Islet of Langerhans (tissue), 1 donor: ENCODE results near the gene TTC33.
"Not testable (repeated sequence)": the region's sequence is repeated elsewhere in the genome, so short reads cannot be mapped to it uniquely, and the experiment has no call there.

ENCODE experiments used
- FAIRE-seq: peaks from one replicate; lab custom pipeline; 2011; peaks lifted over from hg19 to GRCh38; lab: Jason Lieb, UNC

TTC33 gene

DNA sequence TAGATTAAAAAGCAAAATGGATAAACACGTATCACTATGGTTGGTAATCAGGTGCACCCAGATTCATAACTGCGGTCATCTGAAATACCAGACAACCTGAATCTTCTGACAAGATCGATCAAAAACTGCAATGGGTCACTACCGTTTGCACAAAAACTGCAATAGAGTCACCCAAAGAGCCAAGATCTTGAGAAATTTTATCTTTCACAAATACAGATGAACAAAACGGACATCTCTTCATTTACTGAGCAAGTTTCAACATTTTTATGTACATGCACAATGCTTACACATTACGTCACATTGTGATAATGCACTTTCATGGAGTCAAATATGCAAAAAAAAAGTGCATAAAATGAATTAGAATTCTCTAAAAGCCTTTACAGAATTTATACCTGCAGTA, 23.8 kb upstream of the TTC33 start:
- FAIRE-seq = no peak

DNA sequence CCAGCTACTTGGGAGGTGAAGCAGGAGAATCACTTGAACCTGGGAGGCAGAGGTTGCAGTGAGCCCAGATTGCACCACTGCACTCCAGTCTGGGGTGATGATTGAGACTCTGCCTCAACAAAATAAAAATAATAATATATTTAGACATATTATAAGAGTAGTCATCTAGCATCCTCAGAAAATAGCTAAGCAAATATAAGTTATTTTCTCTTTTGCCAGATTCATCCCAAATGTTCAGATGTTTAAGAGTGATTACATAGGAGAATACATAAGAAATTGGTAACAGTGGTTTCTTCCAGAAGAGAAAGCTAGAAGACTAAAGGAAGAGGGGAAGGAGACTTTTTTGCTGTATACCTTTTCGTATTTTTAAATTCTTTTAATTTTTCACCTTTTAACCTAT, 22.4 kb upstream of the TTC33 start:
- FAIRE-seq = no peak

DNA sequence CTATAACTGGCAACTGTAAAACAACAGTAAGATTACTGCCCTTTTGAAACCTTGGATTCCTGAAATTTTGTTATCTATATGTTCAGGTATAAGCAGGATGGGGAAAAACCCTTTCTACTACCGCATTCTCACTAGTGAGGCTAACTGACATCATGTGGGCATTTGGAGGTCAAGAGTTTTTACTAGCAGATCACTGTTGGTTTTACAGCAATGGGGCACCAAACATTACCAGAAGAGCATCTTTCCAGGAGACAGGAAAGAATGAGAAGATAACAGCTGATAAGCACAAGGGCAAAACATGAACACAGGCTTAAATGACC, 20.9 kb upstream of the TTC33 start:
- no peak for FAIRE-seq

DNA sequence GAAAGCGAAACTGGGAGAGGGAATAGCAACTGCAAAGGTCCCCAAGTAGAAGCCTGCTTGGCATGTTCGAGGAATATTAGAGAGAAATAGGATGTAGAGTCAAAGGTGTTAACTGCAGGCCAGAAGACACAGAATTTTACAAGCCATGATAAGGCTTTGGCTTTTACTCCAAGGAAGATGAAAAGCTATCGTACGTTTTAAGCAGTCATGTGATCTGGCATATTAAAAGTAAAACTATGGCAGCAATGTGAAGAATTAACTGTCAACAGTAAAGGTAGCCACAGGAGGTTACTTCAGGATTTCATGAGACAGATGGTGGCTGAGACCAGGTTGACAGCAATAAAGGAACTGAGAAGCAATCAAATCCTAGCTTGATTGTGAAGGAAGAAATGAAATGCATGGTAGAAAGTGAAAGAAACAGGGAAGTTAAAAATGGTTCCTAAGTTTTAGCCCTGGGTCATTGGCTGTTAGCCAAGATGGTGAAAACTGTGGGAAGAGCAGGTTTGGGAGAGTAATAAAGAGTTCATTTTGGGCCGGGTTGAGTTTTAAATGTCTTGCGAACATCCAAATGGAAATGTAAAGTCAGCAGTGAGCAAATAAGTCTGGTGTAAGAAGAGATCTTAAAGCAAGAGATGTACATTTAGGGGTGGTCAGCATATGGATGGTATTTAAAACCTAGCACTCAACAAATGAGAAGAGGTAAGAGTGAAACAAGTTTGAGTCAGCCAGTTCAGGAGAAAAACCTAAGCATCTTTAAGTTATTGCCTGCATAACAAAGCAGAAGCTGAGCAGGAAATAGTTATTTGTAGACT, 20.3 kb upstream of the TTC33 start:
- FAIRE-seq = no peak

DNA sequence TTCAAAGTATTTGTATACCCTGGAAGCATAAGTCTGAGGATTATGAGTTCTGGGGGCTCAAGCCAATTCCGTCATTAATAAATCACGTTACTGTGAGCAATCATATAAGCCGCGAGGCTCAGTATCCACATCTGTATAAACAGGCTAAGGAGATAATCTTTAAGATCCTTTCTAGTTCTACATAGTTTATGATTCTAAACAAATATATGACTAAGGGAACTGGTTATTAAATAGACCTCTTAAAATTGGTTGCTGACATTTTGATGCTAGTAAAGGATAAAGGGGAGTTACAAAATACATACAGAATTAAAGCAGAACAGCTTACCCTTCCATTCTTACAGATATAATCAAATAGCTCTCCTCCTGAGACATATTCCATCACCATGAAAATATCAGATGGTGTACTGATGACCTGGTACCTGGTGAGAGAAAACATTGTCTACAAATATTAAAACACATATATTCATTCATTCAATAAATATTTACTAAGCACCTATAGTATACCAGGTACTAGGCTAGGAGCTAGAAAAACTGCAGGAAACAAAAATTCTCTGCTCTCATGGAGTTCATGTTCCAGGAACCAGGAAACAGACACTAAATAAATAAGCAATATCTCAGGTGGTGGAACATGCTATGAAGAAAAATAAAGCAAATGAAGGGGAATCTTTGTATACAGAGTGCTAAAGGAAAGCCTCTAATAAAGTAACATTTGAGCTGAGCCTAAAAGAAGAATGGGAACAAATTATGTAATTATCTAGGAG, 19.5 kb upstream of the TTC33 start:
- peak; percentile 75 for FAIRE-seq

DNA sequence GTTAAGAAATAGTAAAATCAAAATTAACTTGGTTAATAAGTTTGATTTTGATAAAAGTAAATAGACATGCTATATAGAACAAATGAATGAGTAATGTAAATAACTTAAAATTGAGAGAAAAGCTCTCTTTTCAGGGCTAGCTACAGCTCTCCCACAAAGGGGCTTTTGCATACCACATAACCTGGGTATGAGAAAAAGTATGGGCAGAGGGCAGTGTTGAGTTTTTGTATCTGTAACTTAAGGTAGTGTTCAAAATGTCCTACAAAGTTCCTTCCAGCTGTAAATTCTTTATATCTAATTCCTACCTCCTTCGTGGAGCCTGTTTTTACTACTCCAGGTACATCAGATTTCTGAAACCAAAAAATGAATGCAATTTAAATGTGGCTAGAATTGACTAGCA, 18.9 kb upstream of the TTC33 start:
- no peak for FAIRE-seq

DNA sequence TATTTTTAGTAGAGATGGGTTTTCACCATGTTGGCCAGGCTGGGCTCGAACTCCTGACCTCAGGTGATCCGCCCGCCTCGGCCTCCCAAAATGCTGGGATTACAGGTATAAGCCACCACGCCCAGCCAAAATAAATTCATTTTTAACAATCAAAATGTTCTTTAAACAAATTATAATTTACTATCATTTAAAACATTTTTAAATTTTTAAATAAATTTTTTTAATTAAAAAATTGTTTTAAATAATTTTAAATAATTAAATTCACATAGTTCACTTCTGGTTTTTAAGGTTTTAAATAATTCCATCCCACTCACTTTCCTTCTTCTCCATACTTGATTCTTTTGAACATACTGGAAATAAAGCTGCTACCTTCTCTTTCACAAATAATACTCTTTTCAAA, 15.0 kb upstream of the TTC33 start:
- FAIRE-seq = no peak

DNA sequence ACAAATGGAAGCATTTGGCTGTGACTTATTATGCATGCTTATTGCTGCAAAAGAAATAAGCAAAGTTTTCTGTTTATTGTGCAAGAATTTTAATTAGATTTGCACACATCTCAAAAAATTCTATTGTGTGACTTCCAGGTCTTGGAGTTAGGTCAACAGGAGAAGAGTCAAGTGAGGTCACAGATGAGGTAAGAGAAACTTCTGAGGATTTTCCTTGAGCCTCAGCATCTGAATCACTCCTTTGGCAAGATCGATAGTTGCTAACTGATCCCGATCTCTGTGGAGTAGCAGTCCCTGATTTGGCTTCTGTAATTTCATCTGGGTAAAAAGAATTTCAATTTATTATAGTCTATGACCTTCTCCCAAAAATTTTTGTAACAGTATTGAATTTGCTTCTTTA, 6.9 kb upstream of the TTC33 start:
- FAIRE-seq = no peak

DNA sequence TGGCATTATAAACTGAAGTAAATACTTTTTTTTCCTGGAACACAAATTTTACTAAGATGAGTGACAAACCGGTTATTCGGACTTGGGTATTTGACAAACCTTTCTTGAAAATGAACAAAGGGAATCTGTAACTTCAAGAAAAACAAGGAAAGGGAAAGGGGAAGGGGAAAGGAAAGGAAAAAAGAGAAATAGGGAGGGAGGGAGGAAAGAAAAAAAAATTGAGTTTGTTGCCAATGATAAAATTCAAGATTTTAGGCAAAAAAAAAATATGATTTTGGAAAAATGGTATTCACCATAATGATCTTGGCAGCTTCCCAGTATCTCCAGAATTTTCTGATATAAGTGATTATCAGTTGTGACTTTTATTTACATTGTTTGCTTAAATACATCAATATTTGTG, 1.6 kb upstream of the TTC33 start:
- FAIRE-seq = no peak

DNA sequence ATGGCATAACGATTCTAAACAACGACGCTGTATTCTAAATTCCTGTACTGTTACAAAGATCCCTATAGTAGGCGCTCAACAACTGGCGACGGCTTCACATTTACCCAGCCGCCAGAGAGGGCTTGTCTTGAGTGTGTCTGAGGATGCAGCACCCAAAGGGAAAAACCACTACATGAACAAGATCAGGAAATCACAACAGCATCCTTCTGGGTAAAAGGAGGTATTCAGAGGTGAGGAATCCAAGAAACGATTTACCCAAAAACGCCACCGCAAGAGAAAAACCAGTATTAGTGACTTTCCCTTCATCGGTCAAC, 711 bp downstream of the TTC33 start:
- FAIRE-seq = peak; percentile 5

DNA sequence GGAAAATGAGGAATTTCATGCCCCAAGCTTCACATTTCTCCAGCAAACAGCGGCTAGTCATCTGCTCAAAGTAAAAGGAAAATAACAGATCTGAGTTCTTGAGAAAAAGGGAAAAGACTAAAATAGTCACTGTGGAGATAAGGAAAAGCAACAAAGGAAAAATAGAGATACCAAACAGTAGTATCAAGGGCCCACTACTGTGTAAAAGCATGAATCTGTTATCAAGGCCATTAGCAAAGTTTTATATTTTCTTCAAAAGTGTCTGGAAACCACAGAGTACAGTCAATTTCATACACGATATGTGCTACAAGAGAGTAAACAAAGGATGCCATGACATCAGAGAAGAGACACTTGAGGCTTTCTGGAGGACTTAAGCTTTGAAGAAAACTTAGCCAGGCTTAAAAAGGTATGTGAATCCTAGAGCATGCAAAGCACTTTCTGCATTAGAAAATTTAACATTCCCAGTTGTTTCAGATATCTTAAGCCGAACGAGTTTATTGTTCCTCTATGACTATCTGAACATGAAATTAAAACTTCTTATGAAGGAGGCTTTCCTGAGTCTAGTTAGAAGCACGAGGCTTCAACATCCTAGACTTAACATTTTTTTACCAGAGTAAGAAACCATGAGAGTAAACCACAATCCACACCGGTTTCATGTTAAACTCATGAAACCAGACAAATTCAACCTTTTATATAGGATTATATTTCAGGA, 1.2 kb downstream of the TTC33 start:
- no peak for FAIRE-seq

DNA sequence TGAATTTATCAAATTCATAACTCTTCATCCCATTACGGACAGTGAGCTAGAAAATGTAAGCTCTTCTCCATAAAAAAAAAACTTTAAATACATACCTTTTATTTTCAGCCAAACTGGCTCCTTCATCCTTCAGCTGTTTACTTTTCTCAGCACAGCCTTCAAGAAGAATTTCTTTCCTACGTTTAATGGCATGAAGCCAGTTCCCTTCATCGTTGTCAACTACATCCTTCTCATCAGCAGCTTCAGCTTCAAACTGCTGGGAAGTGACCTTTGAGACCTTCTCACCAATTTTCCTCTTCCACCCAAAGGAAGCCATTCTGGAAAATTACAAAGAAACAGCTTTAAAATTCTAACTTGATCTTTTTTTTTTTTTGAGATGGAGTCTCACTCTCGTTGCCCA, 9.1 kb downstream of the TTC33 start:
- peak; percentile 53 for FAIRE-seq

DNA sequence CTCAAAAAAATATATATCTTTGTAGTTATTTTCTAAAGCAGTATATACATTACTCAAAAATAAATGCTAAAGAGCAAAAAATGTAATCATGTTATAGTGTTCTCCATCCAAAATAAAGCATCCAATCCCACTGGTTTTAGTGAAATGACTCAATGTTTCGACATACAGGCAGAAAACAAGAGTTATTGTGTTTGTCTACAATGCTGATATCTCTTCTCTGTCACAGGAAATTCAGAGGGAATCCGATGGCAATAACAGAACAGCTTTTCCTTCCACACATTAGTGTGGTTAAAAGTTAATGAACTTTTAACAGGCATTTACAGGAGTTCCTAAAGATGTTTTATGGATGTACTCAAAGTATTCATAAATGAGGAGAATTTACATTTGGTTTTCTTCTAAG, 12.0 kb downstream of the TTC33 start:
- no peak for FAIRE-seq

DNA sequence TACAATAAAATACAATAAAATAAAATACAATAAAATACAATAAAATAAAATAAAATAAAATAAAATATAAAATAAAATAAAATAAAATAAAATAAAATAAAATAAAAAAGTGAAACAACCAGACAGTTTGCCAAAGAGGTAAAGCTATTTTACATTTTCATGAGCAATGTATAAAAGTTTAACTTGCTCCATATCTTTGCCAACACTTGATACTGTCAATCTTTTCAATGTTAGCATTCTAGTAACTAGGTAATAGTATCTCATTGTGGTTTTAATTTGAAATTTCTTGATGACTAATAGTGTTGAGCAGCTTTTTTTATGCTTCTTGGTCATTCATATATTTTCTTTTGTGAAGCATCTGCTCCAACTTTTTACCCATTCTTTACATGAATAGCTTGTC, 17.3 kb downstream of the TTC33 start:
- no peak for FAIRE-seq

DNA sequence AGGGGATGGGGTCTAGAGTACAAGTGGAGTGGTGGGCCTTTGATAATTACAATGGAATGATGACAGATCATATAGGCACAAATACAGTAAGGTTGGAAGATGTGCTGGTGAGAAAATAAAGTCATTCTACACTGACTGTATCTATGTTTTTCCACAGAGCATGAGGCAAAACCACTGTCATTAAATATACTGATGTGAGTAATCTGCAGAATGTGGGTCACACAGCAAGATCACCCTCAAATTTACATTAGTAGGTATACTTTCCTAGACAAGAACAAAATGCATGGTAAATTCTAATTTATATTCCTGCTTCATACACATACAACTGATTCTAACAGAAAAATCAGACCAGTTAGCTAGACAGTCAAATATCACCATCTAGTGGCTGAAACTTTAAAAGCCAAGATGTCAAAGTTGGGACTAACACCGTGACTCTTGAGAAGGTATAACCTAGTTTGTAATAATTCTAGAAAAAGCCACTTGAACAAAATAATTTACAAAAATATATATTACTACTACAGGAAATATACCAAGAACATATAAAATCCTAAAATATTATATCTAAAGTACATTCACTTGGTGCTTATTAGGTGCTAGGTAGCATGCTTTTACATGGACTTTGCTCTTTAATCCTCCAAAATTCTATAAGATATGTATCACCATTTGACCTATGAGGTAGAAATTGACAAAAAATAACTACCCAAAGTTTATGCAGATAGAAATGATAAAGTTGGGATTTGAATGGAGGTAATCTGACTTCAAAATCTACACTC, 19.5 kb downstream of the TTC33 start:
- peak; percentile 98 for FAIRE-seq

DNA sequence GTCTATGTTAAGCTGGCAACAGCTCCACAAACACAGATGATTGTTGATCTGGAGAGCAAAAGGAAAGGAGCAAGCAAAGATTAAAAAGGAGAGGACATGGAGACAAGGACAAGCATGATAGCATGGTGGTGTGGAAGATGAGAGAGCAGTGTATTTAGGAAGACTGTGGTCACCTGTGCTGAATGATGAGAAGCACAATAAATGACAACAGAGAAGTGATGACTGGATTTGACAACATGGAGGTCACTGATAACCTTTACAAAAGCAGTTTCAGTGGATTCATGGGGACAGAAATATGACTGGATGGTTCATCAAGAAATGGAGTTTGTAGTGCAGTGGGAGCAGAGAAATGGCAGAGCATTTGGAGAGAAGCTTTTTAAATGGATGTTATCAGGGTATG, 20.2 kb downstream of the TTC33 start:
- no peak for FAIRE-seq

DNA sequence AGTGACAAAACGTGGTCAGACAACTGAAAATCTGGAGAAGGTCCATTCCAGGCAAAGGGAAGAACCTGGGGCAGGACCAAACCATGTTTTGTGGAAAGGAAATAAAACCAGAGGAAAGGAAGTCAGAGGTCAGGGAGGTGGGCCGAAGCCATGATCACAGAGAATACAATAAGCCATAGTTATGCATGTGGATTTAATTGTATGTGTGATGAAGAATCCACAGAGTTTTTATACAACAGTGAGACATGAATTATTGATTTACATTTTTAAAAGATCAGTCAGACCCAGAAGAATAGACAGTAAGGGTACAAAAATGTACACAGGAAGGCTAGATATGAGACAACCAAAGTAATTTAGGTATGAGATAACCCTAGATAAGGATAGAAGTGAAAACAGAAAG, 20.8 kb downstream of the TTC33 start:
- no peak for FAIRE-seq

DNA sequence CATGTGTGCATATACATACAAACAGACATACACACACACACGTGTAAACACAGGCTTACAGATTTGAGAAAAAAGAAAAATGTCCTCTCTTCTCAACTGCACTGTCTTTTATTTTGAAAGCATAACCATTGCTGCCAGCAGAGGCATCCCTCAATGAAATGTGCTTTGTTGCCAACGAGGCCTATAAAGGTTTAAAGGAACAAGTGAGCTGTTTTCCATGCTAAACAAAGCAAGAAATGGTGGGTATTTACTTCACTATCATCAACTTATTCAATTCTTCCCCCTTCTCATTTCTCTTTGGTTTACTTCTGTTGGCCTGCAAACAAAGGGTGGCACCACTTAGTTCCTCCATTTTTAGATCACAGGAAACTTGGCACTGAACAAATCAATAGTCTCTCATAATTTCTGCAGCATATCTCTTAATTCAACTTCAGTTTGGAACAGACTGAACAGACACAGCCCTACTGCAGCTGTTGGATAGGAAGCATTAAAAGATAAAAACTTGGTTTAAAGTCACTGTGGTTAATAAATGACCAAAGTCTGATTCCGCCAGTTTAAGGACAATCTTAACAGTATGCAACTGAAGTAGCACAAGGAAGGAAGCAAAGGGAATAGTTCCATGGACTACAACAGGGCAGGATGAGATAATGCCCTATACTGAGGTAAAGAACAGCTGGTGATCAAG, 21.7 kb downstream of the TTC33 start:
- peak; percentile 51 for FAIRE-seq

DNA sequence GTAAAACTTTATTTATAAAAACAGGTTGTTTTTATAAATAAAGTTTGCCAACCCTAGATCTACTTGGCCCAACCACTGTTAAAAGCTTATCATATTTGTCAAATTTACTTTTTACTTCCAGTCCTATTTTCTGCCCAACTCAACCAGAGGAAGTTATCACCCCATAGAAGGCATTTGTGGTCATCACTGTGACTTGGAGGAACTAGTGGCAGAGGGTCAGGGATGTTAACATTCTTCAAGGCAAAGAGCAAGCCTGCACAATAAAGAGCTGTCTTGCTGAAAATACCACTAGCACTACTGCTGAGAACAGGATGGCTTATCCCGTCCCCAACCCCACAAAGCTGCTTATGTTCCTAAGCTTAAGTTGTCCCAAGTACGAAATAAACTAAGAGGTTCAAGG, 22.3 kb downstream of the TTC33 start:
- no peak for FAIRE-seq

DNA sequence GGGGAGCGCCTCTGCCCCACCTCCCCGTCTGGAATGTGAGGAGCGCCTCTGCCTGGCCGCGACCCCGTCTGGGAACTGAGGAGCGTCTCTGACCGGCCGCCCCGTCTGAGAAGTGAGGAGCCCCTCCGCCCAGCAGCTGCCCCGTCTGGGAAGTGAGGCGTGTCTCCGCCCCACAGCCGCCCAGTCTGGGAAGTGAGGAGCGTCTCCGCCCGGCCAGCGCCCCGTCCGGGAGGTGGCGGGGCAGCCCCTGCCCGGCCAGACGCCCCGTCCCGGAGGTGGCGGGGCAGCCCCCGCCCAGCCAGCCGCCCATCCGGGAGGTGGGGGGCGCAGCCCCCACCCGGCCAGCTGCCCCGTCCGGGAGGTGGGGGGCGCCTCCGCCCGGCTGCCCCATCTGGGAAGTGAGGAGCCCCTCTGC, 33.3 kb downstream of the TTC33 start:
- not testable (repeated sequence) for FAIRE-seq

DNA sequence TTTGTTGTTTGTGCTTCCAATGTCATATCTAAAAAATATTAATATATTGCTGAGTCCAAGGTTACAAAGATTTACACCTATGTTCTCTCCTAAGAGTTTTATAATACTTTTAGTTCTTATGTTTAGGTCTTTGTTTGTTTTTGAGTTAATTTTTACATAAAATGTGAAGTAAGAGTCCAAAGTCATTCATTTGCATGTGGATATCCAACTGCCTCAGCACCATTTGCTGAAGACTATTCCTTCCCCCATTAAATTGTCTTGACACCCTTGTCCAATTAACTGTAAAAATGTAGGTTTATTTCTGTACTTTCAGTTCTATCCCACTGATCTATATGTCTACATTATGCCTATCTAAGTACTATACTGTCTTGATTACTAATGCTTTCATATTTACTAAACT, 35.7 kb downstream of the TTC33 start:
- no peak for FAIRE-seq

DNA sequence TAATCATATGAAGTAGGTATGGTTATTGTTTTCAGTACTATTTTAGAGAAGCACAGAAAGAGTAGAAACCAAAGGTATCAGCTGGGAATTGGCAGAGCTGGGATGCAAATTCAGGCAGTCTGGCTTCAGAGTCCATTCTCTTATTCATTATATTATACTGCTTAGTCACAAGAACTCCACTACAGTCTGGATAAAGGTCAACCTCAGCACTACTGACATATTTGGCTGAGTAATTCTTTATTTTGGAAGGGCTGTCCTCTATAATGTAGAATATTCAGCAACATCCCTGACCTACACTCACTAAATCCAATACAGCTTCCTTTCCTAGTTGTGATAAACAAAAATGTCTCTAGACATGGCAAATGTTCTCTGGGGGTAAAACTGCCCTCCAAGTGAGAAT, 38.5 kb downstream of the TTC33 start:
- no peak for FAIRE-seq
